Neural progenitor cell (in vitro differentiated cells): Measurements from ENCODE around the gene VSX1.

Experiments used
- EZH2 ChIP-seq: fragments of 200-600 bp; sonication (generic); IDR thresholded peaks from 2 replicates; pipeline ENCODE4 v1.6.1; 2017; ENCODE audit warnings: antibody characterized with exemption, mild to moderate bottlenecking, moderate library complexity
- TF ChIP-seq, protein P1 (sequence below): fragments of 200-600 bp; sonication (generic); IDR thresholded peaks from 2 replicates; pipeline ENCODE4 v1.5.1; 2017; ENCODE audit warnings: antibody characterized with exemption, mild to moderate bottlenecking

DNA sequence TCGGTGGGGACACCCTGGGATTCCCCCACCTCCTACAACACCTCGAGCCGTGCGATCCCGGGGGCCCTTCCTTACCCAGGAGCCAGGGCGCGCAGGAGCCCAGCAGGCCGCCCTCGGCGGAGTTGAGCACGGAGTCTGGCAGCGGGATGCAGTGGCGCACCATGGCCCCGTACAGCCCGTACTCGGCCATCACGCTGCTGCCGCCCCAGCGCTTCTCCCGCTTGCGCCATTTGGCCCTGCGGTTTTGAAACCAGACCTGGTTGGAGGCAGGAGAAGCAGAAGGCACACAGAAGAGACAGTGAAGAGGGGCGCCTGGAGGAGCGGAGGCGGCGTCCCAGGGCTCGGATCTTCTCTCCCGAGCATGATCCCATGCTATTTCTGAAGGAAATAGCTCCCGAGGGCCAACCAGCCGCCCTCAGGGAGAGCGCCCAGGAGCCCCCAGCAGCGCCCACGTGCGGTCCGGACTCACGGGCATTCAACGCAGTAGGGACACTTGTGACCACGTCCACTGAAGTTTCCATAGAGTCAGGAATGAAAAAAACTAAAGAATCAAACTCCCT is 4.3 kb downstream of the VSX1 start:
- TF ChIP-seq, protein P1, sequence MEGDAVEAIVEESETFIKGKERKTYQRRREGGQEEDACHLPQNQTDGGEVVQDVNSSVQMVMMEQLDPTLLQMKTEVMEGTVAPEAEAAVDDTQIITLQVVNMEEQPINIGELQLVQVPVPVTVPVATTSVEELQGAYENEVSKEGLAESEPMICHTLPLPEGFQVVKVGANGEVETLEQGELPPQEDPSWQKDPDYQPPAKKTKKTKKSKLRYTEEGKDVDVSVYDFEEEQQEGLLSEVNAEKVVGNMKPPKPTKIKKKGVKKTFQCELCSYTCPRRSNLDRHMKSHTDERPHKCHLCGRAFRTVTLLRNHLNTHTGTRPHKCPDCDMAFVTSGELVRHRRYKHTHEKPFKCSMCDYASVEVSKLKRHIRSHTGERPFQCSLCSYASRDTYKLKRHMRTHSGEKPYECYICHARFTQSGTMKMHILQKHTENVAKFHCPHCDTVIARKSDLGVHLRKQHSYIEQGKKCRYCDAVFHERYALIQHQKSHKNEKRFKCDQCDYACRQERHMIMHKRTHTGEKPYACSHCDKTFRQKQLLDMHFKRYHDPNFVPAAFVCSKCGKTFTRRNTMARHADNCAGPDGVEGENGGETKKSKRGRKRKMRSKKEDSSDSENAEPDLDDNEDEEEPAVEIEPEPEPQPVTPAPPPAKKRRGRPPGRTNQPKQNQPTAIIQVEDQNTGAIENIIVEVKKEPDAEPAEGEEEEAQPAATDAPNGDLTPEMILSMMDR, result no peak
- peak; percentile 79 for TF ChIP-seq EZH2
